OCI-LY3 (cell line): ENCODE results near the gene ARMC12.

Source experiments
- EZH2phosphoT487 ChIP-seq: fragments of 200-600 bp; shearing (Covaris generic); IDR thresholded peaks from 2 replicates; pipeline ENCODE4 v1.6.1; 2018; ENCODE audit warnings: antibody characterized with exemption, mixed run types, low read depth
- TF ChIP-seq, protein P1 (sequence below): fragments of 200-600, 300-600 bp; sonication (generic); IDR thresholded peaks from 2 replicates; pipeline ENCODE4 v1.5.1; 2014; ENCODE audit warnings: antibody characterized with exemption, low read length, low read depth

DNA sequence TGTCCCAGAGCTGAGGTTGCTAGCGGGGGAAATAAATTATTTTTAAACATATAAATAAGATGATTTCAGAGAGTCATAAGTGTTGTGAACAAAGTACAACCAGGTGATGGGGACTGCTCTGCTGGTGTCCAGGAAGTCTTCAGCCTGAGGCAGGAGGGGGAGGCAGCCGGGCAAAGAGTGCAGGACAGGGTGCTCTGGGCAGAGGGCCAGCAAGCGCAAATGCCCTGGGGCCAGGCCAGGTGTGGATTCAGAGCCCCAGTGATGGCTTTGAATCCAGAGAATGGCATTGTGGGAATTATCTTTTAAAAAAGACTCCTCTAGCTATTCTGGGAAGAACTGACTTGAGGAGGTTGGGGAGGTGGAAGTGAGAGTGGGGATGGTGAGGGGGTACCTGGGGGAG lies 45.6 kb downstream of the ARMC12 start:
- TF ChIP-seq, protein P1, sequence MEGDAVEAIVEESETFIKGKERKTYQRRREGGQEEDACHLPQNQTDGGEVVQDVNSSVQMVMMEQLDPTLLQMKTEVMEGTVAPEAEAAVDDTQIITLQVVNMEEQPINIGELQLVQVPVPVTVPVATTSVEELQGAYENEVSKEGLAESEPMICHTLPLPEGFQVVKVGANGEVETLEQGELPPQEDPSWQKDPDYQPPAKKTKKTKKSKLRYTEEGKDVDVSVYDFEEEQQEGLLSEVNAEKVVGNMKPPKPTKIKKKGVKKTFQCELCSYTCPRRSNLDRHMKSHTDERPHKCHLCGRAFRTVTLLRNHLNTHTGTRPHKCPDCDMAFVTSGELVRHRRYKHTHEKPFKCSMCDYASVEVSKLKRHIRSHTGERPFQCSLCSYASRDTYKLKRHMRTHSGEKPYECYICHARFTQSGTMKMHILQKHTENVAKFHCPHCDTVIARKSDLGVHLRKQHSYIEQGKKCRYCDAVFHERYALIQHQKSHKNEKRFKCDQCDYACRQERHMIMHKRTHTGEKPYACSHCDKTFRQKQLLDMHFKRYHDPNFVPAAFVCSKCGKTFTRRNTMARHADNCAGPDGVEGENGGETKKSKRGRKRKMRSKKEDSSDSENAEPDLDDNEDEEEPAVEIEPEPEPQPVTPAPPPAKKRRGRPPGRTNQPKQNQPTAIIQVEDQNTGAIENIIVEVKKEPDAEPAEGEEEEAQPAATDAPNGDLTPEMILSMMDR = no peak
- TF ChIP-seq EZH2phosphoT487 = no peak
